Measurements from ENCODE around the gene SYTL1. TPM values are rescaled to one million over a fixed set of nuclear protein-coding genes. Genes with fewer than 3 reads are reported as not detected.

SYTL1 gene
- total RNA-seq, 4 donors from 2014 or later = 0.81 to 4.8 (median 2.7) TPM

GRCh38 chr1:27306892-27307761 lies 34.7 kb upstream of the SYTL1 start:
- TF ChIP-seq POLR2A (IDR thresholded peaks at IDR 0.05) = no peak
- WGBS, 2 donors (ENCODE audit: low coverage in 1 of 2) = 76 to 83% methylated on average over 2 to 3 of the region's 11 CpGs
- Histone ChIP-seq H3K9me3 (no peaks in the 10 kb centered on the region), H3K4me3 (no peak overlapping the region), H3K27ac (peak overlapping the region in 1 of 4 donors; percentile 14), H3K4me1 (no peaks in the 10 kb centered on the region), H3K27me3 (no peaks in the 10 kb centered on the region), H3K36me3 (peaks cover 0 to 66% of the 10 kb centered on the region in 2 donors)
- ATAC-seq = no peak

DNA sequence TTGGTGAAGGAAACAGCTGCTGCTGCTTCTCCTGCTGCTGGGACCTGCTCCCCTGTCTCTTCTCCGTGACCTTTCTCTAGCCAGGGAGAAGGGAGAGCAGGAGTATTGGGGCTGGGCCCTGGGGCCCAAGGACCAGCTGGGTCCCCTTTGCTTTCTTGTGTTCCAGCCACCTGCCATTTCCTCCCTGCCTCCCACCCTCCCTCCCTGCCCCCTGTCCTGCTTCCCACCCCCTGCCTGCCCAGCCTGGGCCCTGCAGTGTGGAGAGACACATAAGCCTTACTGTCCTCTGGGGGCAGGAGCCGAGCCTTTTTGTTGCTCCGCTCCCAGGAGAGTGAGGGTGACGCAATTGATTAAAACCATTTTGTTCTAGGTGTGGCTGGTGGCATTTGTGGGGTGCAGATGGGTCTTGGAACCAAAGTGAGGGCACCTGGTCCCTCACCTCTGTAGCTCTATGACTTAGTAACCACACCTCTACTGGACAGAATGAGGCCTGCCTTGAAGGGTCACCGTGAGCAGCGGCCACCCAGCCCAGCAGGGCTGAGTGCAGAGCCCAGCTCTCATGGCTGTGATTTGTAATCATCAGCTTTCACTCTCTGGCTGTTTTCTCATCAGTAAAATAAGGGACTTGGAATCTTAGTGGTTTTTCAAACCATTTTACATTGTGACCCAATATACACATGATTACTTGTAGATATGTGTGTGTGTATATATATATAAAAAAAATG lies 33.8 kb upstream of the SYTL1 start:
- Histone ChIP-seq H3K4me3 (no peak overlapping the region), H3K27ac (no peak overlapping the region), H3K4me1 (no peaks in the 10 kb centered on the region), H3K36me3 (peaks cover 0 to 57% of the 10 kb centered on the region in 2 donors), H3K9me3 (no peaks in the 10 kb centered on the region), H3K27me3 (no peaks in the 10 kb centered on the region)
- TF ChIP-seq POLR2A (IDR thresholded peaks at IDR 0.05) = no peak
- WGBS, 2 donors (ENCODE audit: low coverage in 1 of 2) = 82% methylated on average over 2 of the region's 6 CpGs; no CpG with 5 or more reads in 1 of the 2 donors
- ATAC-seq = no peak

DNA sequence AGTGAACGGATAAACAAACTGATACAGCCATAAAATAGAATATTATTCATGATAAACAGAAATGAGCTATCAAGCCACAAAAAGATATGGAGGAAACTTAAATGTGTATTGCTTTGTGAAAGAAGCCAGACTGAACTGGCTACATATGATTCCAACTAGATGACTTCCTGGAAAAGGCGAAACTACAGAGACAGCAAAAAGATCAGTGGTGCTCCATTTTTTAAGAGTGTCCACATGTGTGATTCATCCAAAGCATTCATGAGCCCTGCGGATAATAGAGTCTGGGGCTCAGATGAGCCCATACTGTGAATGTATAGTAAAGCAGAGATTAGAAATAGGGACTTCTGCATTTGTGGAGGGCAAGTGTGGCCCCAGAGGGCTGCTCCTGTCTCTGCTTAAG lies 27.7 kb upstream of the SYTL1 start:
- WGBS, 2 donors (ENCODE audit: low coverage in 1 of 2) = 59 to 65% methylated on average over 2 to 3 of the region's 3 CpGs

DNA sequence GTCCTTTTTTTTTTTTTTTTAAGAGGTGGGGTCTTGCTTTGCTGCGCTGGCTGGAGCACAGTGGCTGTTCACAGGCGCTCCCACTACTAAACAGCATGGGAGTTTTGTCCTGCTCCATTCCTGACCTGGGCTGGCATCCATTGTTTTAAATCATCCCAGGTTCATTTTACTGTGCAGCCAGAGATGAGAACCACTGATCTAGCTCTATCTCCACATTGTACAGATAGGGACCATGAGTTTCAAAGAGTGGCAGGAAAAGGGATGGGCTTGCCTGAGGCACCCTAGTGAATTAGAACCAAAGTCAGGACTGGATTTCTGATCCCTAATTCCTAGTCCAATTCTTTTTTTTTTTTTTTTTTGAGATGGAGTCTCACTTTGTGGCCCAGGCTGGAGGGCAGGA lies 27.1 kb upstream of the SYTL1 start:
- peaks cover 0 to 6% of the 10 kb centered on the region in 2 donors for H3K36me3 ChIP-seq
- ATAC-seq = no peak
- no peaks in the 10 kb centered on the region for H3K27me3 ChIP-seq
- no peaks in the 10 kb centered on the region for H3K4me1 ChIP-seq
- WGBS, 2 donors (ENCODE audit: low coverage in 1 of 2) = 91% methylated on average over 2 of the region's 2 CpGs; no CpG with 5 or more reads in 1 of the 2 donors
- TF ChIP-seq EP300 (IDR thresholded peaks at IDR 0.05) (no peak), POLR2AphosphoS5 (IDR thresholded peaks at IDR 0.05) (no peak), POLR2A (IDR thresholded peaks at IDR 0.05) (no peak)
- TF ChIP-seq, protein P1, sequence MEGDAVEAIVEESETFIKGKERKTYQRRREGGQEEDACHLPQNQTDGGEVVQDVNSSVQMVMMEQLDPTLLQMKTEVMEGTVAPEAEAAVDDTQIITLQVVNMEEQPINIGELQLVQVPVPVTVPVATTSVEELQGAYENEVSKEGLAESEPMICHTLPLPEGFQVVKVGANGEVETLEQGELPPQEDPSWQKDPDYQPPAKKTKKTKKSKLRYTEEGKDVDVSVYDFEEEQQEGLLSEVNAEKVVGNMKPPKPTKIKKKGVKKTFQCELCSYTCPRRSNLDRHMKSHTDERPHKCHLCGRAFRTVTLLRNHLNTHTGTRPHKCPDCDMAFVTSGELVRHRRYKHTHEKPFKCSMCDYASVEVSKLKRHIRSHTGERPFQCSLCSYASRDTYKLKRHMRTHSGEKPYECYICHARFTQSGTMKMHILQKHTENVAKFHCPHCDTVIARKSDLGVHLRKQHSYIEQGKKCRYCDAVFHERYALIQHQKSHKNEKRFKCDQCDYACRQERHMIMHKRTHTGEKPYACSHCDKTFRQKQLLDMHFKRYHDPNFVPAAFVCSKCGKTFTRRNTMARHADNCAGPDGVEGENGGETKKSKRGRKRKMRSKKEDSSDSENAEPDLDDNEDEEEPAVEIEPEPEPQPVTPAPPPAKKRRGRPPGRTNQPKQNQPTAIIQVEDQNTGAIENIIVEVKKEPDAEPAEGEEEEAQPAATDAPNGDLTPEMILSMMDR (IDR thresholded peaks at IDR 0.05) = no peak
- H3K9me3 ChIP-seq = no peaks in the 10 kb centered on the region
- H3K4me3 ChIP-seq = no peak overlapping the region
- no peak overlapping the region for H3K27ac ChIP-seq

More for the DNA sequence above, 27.7 kb upstream of the SYTL1 start:
- TF ChIP-seq EP300 (IDR thresholded peaks at IDR 0.05) (no peak), POLR2AphosphoS5 (IDR thresholded peaks at IDR 0.05) (no peak), POLR2A (IDR thresholded peaks at IDR 0.05) (no peak)
- TF ChIP-seq, protein P1 (IDR thresholded peaks at IDR 0.05) = no peak
- ATAC-seq = no peak
- Histone ChIP-seq H3K9me3 (no peaks in the 10 kb centered on the region), H3K4me1 (no peaks in the 10 kb centered on the region), H3K4me3 (no peak overlapping the region), H3K27ac (no peak overlapping the region), H3K36me3 (peaks cover 0 to 6% of the 10 kb centered on the region in 2 donors), H3K27me3 (no peaks in the 10 kb centered on the region)

DNA sequence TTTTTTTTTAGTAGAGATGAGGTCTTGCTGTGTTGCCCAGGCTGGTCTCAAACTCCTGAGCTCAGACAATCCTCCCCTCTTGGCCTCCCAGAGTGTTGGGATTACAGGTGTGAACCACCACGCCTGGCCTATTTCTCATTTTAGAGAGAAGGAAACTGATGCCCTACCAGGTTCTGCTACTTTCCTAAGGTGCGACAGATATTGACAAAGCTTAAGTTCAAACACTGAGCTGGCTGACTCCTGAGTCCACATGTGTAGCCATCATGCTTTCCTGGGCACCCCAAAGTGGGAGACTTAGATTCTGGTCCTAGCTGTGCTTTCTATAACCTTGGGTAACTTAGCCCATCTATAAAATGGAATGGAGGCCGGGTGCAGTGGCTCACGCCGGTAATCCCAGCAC lies 25.0 kb upstream of the SYTL1 start:
- Histone ChIP-seq H3K4me3 (no peak overlapping the region), H3K36me3 (no peaks in the 10 kb centered on the region), H3K27ac (no peak overlapping the region), H3K9me3 (no peaks in the 10 kb centered on the region), H3K27me3 (no peaks in the 10 kb centered on the region), H3K4me1 (peaks cover 0 to 8% (median 0%) of the 10 kb centered on the region in 3 donors)
- 70% methylated on average over 2 of the region's 5 CpGs; no CpG with 5 or more reads in 1 of the 2 donors for WGBS, 2 donors (ENCODE audit: low coverage in 1 of 2)
- TF ChIP-seq POLR2AphosphoS5 (IDR thresholded peaks at IDR 0.05) = no peak
- no peak for TF ChIP-seq POLR2A (IDR thresholded peaks at IDR 0.05)
- no peak for TF ChIP-seq EP300 (IDR thresholded peaks at IDR 0.05)
- TF ChIP-seq, protein P1 (IDR thresholded peaks at IDR 0.05) = no peak
- no peak for ATAC-seq
